Prostate gland (tissue), 2 donors: Measurements from ENCODE around the gene CHCHD10.

Experiments
- CTCF ChIP-seq, 4 experiments: fragments of 200-600 bp in 2 of 4; fragments of 450-650 bp in 2 of 4; sonication (generic) in 2 of 4; IDR thresholded peaks; 1 replicate in 3 of 4; 2 replicates in 1 of 4; pipeline ENCODE4 v1.5.1; 2016 to 2019; ENCODE audit warnings: antibody characterized with exemption in 4 of 4, mild to moderate bottlenecking in 2 of 4, moderate library complexity in 2 of 4
- POLR2AphosphoS5 ChIP-seq: sonication (generic); formaldehyde crosslinking; IDR thresholded peaks from one replicate; pipeline ENCODE4 v1.6.1; 2017; ENCODE audit warnings: antibody characterized with exemption

GRCh38 chr22:23806837-23807236, 39.1 kb upstream of the CHCHD10 start:
- TF ChIP-seq CTCF (IDR thresholded peaks at IDR 0.05) (no peak), POLR2AphosphoS5 (no peak)
